Measurements from ENCODE around the gene RTN4RL2.

Gene RTN4RL2

DNA sequence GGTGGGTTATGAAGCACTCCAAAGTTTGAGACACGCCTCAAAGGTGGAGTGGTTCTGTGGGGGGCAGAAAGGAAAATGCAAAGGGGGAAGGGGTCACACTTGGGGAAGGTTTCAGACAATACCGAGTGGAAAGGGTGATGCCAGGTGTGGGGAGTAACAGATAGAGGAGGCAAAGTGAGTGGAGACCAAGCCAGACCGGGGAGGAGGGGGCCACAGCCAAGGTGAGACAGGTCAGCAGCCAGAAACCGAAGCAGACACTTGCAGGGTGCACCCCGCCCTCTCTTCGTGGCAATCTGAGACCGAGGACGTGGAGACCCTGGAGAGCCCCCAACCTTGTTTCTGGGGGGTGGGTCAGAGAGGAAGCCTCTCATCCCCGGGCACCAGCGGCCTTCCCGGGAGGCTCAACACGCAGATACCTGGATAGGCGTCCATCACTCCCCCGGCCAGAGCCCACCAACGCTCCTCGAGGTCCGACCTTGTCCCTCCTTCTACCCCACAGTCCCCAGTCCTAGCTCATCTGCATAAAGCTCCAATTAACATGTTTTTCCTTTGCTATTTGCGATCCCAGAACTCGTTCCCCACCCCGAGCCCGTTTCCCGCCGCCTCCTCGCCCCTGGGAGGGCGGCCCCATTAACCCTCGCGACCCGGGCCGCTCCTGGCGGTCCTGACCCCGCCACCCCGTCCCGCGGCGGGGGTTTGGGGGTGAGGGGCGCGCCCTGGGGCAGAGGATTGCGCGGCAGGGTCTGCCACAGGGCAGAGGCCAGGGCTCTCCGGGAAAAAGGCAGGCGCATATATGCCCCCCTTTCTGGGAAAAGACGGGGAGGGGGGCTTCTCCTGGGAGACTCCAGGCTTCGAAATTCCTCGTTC lies 21.8 kb downstream of the RTN4RL2 start:
- no peak for DNase-seq

DNA sequence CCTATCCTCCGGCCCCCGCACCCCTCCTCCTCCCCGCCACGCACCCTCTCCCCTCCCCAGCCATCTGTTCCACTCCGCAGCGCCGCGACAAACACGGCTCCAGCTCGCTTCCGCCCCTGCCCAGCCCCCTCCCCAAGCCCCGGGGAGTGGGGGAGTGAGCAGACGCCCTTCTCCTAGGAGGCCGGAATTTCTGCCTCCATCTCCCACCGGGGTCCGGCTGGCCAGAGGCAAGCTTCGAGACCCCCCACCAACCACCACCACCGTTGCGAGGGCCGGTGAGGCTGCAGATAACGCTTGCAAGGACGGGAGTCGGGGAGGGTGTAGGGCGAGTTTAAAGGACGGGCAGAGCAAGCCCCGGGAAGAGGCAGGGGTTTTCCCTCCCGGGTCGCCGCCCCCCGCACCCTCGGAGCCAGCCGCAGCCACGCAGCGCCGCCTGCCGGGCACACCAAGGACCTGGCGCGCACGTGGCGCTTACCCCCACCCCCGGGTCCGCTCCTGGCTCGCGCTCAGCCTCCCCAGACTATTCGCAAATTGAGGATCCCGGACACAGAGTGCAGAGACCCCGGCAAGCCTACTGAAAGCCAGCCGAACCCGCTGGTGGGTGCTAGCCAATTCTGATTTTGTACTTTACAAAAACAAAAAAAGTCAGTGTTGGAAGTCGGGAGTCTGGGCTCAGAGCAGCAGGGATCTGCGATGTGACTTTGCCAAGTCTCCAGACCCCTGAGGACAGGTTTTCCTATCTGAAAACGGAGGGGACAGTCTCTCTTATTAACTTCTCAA lies 22.6 kb downstream of the RTN4RL2 start:
- DNase-seq: peak; percentile 13

DNA sequence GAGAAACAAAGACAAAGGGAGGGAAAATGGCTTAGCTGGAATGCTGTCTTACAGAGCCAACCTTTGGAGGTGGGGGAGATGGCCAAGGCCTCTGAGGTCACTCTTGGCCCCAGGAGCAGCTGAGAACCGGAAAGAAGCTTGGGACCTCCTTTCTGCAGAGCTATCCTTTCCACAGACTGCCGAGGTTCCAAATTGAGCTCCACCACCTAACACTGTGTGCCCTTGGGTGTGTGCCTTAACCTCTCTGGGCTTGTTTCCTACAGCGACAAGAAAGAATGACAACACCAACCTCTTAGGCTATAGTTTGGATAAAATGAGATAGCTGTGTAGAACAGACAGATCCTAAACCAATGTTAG lies 23.2 kb downstream of the RTN4RL2 start:
- DNase-seq: no peak

DNA sequence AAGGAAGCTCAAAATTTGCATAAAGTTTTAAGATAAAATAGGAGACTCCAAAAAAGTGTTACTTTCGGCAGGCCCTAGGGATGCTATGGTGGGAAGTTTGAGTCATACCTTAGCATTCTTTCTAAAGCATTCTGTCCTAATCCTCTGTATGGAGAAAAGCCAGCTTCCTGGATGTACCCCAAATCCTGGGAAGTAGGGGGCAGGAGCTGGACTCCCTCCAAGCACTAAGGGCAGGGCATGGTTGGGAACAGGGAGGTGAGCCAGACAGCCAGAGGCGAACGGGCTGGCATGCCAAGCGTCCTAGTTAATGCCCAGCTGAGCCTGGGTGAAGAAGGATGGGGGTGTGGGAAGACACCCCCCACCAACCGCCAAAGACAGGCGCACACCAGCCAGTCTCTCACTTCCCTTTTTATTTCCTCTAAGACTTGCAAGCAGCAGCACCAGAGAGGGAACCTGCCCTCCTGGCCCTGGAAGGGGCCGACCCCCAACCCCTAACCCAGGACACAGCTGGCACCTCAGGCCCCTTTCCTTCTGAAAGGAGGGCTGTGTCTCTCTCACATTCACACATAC lies 23.9 kb downstream of the RTN4RL2 start:
- no peak for DNase-seq

DNA sequence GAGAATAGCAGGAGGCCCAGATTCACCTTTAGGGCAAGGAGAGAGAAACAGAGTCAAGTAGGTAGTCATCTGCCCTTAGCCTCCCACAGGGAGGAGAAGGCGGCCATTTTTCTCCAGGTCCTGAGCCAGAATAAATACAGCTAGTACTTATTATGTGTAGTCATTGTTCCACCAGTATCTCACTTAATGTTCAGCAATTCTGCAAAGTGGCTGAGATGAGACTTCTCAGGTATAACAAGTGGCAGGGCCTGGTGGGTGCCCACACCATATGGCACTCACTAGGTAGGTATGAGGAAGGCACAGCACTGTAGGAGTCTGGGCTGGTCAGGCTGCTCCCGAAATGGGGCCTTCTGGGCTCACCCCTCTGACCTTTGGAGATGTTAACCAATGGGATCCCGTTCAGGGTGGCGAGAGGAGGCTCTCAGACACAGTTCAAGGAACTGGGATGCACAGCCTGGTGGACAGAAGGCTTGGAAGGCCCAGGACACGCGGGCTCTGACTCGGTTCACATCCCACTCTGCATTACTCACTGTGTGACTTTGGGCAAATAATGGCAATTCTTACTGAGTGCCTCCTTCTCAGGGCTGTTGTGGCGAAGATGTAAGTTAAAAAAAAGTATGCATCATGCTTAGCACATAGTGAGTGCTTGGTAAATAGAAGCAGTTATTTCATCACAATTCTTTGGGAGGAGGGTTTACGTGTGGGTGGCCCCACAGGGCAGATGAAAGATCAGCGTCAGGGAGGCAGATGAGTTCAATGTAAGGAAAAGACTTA lies 25.1 kb downstream of the RTN4RL2 start:
- no peak for DNase-seq

DNA sequence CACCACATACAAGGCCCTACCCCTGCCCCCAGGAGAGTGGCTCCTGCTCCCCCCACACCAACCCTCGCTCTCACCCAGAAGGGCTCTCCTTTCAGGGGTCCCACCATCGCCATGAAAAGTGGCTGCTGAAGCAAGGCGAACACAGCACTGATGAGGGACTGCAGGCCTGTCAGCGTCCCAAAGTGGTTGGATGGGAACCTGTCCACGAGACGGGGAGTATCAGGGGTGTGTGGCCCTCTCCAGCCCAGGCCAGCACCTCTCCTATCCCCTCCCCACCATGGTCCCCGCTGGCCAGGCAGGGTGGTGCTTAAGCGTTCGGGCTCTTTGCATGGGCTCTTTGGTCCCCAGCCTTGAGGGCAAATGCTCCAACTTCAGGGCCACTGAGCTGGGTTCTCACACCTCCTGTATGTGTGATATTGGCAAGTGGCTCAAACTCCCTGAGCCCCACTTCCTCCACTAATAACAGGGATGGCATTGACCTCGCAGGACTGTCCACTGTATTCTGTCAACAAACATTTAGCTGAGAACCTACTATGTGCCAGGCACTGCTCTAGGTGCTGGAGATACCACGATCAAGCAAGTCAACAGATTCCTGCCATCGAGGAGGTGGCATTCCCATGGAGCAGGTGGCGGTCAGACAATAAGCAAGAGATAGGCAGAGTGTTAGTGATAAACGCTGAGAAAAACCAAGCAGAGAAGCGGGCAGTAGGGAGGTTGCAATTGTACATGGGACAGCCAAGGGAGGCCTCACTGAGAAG lies 26.9 kb downstream of the RTN4RL2 start:
- DNase-seq: no peak

DNA sequence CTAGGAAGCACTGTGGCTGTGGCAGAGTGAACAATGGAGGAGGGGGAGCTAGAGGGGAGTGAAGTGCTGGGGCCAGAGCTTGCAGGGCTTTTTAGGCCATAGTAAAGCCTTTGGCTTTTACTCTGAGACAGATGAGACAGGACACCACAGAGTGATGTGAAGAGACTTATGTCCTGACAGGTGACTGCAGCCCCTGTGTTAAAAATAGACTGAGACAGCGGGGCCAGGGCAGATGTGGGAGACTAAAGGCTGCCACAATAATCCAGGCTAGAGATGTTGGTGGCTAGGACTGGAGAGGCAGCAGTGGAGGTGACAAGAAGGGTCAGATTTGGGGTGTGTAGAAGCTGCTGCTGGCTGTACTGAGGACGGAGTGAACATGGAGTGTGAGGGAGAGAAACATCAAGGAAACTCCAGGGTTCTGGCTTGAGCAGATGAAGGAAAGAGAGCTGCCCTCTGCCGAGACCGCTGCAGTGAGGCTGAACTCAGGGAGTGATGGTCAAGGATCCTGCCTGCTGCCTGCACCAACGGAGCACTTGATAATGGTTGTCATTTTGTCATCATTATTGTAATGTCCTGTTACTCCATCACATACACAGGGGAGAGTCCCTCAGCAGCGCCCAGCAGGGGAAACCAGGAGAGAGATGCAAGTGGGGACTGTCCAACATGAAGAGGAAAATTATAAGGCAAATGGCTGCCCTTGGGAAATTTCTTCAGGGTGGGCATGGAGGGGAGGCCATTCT lies 27.8 kb downstream of the RTN4RL2 start:
- no peak for DNase-seq

DNA sequence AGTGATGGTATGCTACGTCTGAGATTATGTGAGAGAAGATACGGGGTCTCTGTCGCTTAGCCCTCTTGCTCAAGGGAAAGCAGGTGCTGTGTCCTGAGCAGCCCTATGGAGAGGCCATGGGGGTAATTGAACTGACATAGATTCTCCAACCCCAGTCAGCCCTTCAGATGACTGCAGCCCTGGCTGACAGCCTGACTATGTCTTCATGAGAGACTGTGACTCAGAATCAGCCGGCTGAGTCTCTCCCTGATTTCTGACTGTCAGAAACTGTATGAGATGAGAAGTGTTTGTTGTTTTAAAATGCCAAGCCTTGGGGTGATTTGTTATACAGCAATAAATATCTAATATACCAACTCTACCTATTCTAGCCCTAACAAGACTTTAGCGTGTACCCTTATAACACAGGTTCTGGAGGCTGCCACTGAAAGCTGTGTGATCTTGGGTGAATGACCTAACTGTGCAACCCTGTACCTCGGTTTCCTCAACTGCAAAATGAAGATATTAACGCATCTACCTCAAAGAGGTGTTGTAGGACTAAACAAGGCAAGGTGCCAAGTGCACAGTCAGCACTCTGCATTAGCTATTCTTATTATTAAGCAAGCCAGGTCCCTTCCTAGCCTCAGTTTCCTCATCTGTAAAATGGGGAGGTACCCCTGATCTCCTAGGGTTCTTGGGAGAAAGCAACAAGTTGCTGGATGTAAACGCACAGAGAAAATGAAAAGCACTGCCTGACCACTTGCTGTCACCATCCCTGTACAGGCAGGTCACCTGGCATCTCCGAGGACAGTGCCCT lies 30.3 kb downstream of the RTN4RL2 start:
- DNase-seq: no peak

DNA sequence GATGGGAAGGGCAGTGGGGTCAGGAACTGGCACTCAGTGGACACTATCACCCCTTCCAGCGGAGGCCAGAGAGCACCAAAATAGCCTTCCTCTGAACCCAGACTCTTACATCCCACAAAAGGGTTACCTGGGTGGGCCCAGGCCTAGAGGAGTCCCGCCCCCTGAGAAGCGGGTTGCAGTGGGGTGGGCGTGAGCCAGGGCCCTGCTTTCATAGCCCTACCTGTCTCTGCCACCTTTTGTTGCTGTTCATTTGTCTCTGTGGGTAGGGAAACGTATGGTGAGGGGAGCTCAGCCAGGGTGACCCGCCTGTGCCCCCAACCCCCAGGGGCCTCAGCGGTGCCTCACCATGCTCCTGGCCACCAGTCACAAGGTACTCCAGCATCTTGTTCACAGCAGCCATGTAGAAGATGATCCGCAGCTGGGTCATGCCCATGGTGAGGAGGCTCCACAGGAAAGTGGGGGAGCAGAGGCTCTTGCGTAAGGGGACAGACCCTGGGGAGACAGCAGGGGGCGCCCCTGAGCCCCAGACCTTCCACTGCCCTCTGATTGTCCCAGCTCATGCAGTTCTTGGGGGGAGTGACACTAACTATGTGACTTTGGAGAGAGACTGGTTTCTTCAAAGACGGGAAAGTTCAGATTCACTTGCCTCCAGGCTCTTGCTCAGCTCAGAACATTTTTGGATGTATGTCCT lies 31.2 kb downstream of the RTN4RL2 start:
- DNase-seq: no peak

DNA sequence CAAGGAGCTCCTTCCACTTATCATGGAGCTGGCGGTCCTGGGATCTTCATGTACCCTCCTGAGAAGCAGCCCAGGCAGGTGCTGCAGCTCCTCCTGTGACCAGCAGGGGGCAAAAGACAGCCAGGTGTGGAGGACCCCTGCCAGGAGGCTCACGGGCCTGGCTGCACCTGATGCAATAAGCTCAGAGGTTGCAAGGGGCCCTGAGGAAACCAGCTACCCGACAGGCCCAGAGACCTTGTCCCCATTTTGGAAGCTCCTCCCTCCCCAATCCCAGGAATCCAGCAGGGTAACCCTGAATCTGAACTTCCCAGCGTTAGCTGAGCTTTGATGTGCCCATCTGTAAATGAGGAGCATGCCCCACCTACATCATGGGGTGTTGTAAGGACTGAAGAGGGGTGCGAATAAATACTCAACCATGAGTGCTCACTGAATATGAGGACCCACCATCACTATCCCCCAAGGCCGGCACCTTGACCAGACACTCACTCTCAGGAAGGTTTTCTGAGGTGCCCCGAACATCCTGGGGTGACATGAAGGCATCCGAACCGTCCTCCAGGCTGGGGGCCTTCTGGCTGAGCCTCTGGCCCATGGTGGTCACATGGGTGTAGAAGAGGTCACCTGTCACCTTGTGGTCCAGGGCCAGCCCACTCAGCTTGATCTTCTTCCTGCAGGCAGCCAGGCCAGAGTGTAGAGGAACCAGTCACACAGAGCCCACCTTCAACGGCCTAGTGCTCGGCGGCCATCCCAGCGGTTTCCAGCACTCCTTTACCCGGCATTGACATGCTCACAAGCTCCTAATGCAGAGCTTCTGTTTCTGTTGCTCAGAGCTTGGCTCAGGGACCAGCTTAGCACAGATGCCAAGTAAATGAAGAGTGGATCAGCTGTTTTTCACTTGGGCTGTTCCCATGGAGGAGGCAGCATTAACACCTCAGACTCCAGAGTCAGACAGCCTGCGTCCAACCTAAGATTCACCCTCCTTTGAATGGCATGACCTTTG lies 33.5 kb downstream of the RTN4RL2 start:
- peak; percentile 11 for DNase-seq

DNA sequence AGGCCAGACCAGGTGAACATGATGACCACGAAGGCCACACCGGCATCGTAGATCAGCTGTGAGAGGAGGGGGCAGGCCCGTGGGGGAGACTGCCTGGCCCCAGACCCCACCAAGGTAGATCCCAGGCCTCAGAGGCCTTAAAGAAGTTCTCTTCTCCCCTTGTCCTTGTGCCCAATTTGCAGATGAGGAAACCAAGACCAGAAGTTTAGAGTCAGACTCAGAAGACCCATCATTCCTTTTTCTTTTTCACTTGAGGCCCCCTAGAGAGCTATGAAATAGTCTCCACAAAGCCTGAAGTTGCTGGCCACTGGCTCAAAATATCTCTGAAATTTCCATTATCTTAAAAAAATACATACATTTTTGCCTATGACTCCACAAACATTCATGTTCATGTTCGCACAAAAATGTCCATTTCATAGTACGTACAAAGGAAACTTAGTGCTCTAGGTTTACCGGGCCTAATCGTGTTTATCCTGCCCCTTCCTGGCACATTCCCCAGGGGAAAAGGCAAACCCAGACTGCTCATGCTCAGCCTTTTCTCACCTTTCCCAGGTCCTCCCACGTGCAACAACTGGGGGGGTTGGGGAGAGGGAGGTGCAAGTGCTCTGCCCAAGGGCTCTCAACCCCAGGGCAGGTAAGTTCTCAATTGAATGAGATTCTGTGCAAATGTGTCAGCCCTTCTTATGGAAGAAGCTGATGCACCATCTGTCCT lies 35.9 kb downstream of the RTN4RL2 start:
- DNase-seq: no peak

DNA sequence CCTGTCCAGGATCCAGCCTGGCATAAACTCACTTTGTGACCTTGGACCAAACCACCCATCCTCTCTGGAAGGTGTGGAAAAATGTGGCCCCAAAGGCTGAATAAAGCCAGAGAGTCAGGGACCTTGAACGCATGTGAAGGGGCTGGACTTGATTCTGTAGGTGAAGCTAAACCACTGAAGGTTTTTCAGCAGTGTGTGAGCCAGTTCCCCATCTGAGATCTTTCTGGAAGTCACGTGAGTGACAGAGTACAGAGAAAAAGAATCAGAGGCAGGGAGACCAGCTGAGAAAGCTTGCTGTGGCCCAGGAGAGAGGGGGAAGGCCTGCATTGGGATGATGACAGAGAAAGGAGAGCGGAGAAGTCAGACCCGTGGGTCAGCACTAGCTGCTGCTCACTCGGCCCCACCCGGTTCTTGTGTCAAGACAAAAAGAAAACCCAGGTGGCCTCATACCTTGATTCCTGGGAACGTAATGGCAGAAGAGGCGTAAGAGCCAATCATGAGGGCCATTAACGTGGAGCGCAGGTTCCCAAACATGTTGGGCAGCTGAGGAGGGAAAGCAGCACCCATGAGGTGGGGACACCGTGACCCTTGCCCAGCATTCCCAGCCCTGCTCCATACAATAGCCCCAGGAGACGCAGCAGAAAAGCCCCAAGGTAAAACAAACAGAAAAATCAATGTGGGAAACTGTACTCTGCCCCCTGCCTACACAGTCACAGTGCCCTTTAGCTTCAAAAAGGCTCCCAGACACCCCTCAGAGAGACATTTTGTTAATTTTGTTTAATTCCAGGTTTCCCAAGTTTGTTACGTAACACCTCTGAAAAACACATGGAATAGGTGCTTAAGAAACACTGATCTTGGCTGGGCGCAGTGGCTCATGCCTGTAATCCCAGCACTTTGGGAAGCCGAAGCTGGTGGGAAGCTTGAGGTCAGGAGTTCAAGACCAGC lies 37.2 kb downstream of the RTN4RL2 start:
- no peak for DNase-seq

DNA sequence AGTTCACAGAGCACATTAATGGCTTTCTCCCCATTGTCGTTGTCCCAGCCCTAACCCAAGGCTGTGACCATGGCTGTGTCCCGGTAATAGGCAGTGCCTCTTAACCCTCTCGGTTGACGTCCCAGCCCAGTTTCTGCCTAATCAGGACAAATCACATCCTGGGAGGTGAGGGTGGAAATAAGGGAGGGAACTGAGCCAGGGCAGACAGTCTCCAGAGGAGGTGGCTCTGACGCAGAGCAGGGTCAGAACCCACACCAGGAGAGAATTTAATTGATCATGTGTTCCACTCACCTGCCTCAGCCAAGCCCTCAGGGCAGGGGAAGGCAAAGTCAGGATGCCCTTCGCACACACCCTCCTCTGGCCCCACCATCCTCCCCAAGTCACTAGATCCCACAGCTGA lies 38.2 kb downstream of the RTN4RL2 start:
- no peak for DNase-seq

DNA sequence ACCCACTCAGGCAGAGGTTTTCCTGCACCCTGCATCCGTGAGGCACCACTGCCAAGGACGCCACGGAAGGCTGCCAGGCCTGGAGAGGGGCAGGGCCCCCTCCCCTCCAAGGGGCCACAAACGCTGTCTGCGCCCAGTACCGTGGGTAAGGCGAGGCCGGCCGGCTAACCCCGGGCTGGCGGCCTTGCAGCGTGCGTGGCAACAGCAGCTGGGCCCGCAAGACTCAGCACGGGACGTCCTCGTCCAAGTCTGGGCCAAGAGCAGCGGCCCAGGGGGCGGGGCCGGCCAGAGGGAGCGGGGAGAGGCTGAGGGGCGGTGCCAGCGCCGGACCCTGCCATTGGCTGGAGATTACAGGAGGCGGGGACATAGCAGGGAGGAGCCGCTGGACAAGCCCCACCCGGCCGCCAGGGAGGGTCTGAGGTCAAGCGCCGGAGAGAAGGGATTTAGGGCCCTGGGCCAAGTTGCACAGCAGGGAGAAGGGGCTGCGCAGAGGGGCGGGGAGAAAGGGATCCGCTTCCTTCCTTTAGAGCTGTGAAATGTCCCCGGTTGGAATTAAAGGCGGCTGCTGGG lies 39.2 kb downstream of the RTN4RL2 start:
- no peak for DNase-seq

DNA sequence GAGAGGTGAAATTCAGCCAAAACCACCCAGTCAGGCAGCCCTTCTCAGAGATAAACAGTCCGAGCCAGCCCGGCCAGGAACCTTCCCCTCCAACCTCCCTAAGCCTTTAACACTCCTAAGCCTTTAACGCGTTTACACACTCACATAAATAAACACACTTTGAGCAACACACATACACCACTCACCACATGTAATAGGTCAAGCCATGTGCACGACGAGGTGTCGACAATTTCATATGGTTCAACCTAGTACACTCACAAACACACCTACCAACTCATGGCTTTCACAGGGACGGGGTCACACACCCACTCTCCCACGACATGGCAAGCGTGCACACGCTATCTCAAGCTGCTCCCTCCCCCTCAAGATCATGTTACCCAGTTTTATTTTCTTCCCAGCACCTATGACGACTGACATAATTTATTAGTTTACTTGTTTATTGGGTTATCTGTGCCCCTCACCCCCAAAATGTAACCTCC lies 39.7 kb downstream of the RTN4RL2 start:
- DNase-seq: no peak

DNA sequence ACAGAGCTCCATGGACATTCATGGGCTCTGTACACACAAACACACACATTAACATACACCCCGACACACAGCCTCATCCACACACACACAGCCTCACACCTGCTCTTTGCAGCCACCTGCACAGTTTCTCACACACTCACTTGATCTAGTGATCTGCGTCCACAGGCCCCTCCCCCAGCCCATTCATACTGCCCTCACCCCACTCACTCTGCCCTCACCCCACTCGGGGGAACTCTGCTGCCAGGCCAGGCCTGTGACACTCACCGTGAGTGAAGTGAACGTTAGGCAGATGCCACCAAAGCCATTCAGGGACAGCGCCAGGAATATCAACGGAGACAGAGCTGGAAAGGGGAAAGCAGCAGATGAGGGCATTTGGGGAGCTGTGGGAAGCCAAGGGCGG lies 40.2 kb downstream of the RTN4RL2 start:
- DNase-seq: peak; percentile 13

Data from NCI-H510A (cell line).